Measurements from ENCODE around the gene NDUFB6.

- TF ChIP-seq POLR2AphosphoS5 (IDR thresholded peaks at IDR 0.05; ENCODE audit: low read depth) (no peak), CTCF (IDR thresholded peaks at IDR 0.05; ENCODE audit: insufficient read depth, low read length) (no peak)
These were observed 862 bp upstream of the NDUFB6 start for GRCh38 chr9:32573821-32574220.

Data from HL-60 (cell line).